Fibroblast of pulmonary artery (primary cell): ENCODE results near the gene RBMS1.
"Not testable (repeated sequence)": the region's sequence is repeated elsewhere in the genome, so short reads cannot be mapped to it uniquely, and the experiment has no call there.

ENCODE experiments used
- DNase-seq: peaks from one replicate; pipeline ENCODE4 v3.0.0-alpha.2; 2010; ENCODE audit warnings: low read depth
- H3K4me3 ChIP-seq: replicated peaks from 2 replicates; pipeline ENCODE4 v1.5.1; 2011; ENCODE audit warnings: low read depth, mild to moderate bottlenecking, control low read depth, low read length, moderate library complexity
- TF ChIP-seq, protein P1 (sequence below): IDR thresholded peaks from 2 replicates; pipeline ENCODE4 v1.5.1; 2011; ENCODE audit warnings: mild to moderate bottlenecking, control low read depth, low read length, inconsistent platforms; ENCODE audit errors: missing control alignments

Gene RBMS1

DNA sequence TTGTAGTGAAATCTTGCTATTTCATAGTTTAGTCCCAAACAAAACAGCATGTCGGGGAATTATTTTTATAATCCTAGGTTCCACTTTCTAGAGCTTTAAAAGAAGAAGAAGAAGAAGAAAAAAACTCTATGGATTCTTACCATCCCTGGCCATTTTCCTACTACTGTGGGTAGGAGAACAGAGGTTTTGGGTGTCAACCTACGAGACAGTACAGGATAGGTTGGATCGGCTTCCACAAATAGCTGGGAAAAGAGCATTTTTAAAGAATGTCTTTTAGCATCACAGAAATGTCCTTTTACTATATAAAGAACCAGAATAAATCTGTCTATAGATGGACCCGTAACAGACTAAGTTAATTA is 65.2 kb downstream of the RBMS1 start:
- TF ChIP-seq, protein P1, sequence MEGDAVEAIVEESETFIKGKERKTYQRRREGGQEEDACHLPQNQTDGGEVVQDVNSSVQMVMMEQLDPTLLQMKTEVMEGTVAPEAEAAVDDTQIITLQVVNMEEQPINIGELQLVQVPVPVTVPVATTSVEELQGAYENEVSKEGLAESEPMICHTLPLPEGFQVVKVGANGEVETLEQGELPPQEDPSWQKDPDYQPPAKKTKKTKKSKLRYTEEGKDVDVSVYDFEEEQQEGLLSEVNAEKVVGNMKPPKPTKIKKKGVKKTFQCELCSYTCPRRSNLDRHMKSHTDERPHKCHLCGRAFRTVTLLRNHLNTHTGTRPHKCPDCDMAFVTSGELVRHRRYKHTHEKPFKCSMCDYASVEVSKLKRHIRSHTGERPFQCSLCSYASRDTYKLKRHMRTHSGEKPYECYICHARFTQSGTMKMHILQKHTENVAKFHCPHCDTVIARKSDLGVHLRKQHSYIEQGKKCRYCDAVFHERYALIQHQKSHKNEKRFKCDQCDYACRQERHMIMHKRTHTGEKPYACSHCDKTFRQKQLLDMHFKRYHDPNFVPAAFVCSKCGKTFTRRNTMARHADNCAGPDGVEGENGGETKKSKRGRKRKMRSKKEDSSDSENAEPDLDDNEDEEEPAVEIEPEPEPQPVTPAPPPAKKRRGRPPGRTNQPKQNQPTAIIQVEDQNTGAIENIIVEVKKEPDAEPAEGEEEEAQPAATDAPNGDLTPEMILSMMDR: no peak
- H3K4me3 ChIP-seq: peak overlapping the region; percentile 42
- DNase-seq: no peak

DNA sequence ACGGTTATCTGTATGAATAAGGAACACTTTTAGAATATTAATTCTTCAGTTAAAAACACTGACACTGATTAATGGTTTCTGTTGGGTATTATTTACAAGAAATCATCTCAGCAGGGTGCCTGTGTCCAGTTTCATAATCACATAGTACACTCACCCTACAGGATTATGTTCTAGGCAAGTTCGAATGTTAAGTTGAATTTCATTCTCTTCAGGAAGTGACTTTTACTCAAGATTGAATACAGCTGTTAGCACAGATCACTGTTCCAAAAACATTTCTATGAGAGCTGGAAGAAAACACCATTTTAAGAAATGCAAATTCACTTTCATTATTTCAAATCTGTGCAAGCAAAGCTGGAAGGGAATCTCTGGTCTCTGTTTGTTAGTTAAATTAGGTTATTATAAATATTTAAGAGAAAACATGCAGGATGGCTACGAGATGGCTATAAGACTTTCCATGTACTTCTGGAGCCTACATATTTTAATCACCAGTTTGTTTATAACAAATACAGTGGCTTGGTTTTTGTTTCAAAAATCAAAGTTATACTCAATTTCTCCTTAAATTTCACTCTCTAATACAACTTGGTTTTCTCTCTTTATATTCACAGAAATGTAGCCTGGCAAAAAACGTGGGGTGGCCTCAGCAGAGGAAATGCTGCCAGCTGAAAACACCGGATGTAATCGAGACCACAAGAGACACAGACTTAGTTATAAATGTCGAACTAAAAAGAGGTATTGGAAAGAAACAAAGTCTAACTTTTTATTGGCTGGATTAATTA is 65.8 kb downstream of the RBMS1 start:
- DNase-seq: peak; percentile 91
- H3K4me3 ChIP-seq: peak overlapping the region; percentile 42
- TF ChIP-seq, protein P1: no peak

DNA sequence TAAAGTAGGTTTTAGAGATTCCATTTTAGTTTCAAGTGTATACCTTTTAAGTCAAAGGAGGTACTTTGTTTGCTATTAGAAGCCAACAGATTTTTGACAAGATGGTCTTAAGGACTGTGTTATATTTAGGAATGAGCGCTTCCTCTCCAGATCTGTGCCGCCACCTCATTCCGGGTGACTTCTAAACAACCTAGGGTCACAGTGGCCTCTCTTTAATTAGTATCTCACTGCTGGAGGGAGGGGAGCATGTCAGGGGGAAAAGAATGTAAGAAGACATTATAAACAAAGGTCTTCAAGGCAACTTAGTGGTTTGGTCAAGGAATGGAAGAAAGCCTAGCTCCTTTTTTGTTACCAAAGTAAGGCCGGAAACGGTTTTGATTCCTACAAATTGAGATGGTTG is 67.0 kb downstream of the RBMS1 start:
- no peak for DNase-seq
- H3K4me3 ChIP-seq: no peak overlapping the region
- TF ChIP-seq, protein P1: no peak

DNA sequence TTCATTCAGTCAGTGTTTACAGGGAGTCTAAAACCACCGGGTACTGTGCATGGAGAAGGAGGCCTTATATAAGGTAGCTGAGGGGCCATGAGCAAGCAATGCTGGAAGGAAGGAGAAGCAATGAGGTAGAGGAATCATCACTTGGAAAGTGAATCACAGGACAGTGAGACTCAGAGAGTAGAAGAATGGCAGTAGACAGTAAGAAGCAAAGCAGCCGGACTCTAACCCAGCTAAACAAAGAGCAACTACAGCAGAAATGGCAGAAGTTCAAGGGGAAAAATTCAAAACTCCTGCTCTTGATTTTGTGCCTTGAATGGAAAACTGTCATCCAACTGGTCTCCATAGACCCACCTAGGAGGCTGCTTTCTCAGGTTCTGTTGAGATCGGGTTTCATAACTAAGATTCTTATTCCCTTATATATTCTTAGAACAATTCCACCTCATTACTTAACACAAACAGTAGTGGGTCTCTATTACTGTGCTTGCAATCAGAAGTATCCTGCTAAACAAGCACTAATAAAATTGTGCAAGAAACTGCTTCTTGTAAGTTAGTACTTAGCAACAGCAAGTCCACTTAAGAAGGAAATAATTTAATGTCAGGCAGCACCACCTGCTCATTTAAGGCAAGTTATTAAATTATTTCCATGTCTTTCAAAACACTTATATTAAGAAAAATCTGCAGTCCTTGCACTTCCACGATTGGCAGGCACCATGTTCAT is 68.0 kb downstream of the RBMS1 start:
- TF ChIP-seq, protein P1: no peak
- DNase-seq: no peak
- H3K4me3 ChIP-seq: no peak overlapping the region

DNA sequence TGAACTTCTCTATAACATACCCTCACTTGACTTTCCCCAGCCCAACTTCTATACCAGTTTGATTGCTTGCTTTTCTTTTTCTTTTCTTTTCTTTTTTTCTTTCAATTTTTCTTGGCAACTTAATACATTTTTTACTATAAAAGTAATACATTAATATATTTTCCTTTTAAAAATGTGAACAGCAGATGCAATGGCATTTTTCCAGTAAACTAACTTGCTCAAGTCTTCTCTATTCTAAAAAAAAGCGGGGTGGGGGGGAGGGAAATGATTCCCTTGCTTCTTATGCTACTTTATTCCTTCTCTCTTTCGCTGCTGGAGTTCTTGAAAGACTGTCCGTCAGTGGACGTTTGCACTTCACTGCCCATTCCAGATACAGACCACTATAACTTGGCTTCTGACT is 70.5 kb downstream of the RBMS1 start:
- no peak for DNase-seq
- TF ChIP-seq, protein P1: no peak
- H3K4me3 ChIP-seq: no peak overlapping the region

DNA sequence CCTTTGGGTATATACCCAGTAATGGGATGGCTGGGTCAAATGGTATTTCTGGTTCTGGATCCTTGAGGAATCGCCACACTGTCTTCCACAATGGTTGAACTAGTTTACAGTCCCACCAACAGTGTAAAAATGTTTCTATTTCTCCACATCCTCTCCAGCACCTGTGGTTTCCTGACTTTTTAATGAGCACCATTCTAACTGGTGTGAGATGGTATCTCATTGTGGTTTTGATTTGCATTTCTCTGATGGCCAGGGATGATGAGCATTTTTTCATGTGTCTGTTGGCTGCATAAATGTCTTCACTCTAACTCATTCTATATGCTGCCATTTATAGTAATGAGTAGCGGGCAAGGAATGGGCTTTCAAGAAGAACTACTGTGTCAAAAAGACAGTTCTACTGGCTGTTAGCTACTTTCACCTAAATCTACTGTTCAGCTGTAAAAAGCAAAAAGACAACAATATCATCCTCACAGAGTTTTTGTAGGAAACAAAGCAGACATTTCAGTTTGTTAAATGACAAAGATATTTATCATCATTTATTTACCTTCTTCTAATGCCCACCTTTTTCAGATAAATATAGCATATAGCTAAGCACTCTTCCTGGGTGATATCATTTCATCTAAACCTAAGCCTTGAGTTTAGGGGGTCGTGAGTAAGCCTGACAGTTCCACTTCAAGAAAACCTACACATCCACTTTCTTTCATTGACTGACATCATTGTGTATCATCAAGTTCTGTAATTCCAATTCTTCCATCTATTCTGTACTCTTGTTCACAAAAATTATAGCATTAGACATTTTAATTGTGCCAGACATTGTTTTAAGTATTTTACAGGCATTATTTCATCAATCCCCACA is 71.7 kb downstream of the RBMS1 start:
- H3K4me3 ChIP-seq, DNase-seq: not testable (repeated sequence)

DNA sequence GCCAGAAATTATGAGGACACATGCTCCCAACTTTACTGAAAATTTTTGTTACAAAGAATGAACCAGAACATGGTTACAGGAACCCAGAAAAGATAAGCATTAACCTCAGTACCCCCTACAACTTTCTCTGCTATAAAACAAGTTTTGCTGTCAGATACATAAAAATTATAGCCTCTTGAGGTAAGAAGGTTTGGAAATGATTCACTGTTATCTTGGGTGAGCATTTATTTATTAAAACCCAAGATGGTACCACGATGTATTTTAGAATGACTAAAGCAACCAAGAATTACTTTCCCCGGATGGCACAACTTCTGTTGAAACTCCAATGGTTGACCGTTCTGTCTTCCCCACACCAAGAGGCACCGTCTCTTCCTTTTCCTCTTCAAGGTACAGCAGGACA is 72.9 kb downstream of the RBMS1 start:
- no peak for DNase-seq
- TF ChIP-seq, protein P1: no peak
- no peak overlapping the region for H3K4me3 ChIP-seq
